Nephron (organoid): ENCODE data around the gene ZKSCAN4.
A peak's percentile ranks its signal among the peaks of the same experiment; 100 is the strongest.

Experiments used
- H3K27ac Mint-ChIP-seq, 3 experiments: 2 replicates each; pipeline ENCODE4 v1.8.0; 2020; ENCODE audit warnings: mixed read lengths in 3 of 3, mild to moderate bottlenecking in 2 of 3, moderate library complexity in 1 of 3
- H3K27me3 Mint-ChIP-seq: 2 replicates; pipeline ENCODE4 v1.8.0; 2021; ENCODE audit warnings: low read depth, mild to moderate bottlenecking, moderate library complexity, mixed read lengths
- H3K36me3 Mint-ChIP-seq: 2 replicates; pipeline ENCODE4 v1.8.0; 2020; ENCODE audit warnings: low read depth, mixed read lengths
- H3K4me1 Mint-ChIP-seq: 2 replicates; pipeline ENCODE4 v1.8.0; 2020; ENCODE audit warnings: mixed read lengths
- H3K4me3 Mint-ChIP-seq, 3 experiments: 2 replicates each; pipeline ENCODE4 v1.8.0; 2020; ENCODE audit warnings: mild to moderate bottlenecking in 3 of 3, mixed read lengths in 3 of 3, moderate library complexity in 2 of 3
- H3K9me3 Mint-ChIP-seq: 2 replicates; pipeline ENCODE4 v1.8.0; 2020; ENCODE audit warnings: mixed read lengths
- TF ChIP-seq, protein P1 (sequence below), 3 experiments: fragments of 200-600 bp; sonication (generic); IDR thresholded peaks; one replicate each; pipeline ENCODE4 v1.5.0; 2021; ENCODE audit warnings: antibody characterized with exemption in 3 of 3; ENCODE audit not compliant: unreplicated experiment in 3 of 3

ZKSCAN4 gene

DNA sequence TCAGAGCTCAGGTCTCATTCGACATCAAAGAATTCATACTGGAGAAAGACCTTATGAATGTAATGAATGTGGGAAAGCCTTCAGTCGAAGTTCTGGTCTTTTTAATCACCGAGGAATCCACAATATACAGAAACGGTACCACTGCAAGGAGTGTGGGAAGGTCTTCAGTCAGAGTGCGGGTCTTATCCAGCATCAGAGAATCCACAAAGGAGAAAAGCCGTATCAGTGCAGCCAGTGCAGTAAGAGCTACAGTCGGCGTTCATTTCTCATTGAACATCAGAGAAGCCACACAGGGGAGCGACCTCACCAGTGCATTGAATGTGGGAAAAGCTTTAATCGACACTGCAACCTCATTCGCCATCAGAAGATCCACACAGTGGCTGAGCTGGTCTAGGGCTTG, 19.3 kb downstream of the ZKSCAN4 start:
- Mint-ChIP-seq H3K4me3 (no peak overlapping the region), H3K4me1 (no peaks in the 10 kb centered on the region), H3K27ac (no peak overlapping the region), H3K36me3 (peaks cover 94% of the 10 kb centered on the region), H3K9me3 (no peaks in the 10 kb centered on the region), H3K27me3 (no peaks in the 10 kb centered on the region)
- TF ChIP-seq, protein P1, sequence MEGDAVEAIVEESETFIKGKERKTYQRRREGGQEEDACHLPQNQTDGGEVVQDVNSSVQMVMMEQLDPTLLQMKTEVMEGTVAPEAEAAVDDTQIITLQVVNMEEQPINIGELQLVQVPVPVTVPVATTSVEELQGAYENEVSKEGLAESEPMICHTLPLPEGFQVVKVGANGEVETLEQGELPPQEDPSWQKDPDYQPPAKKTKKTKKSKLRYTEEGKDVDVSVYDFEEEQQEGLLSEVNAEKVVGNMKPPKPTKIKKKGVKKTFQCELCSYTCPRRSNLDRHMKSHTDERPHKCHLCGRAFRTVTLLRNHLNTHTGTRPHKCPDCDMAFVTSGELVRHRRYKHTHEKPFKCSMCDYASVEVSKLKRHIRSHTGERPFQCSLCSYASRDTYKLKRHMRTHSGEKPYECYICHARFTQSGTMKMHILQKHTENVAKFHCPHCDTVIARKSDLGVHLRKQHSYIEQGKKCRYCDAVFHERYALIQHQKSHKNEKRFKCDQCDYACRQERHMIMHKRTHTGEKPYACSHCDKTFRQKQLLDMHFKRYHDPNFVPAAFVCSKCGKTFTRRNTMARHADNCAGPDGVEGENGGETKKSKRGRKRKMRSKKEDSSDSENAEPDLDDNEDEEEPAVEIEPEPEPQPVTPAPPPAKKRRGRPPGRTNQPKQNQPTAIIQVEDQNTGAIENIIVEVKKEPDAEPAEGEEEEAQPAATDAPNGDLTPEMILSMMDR (IDR thresholded peaks at IDR 0.05; ENCODE audit: unreplicated experiment in 3 of 3) = no peak

DNA sequence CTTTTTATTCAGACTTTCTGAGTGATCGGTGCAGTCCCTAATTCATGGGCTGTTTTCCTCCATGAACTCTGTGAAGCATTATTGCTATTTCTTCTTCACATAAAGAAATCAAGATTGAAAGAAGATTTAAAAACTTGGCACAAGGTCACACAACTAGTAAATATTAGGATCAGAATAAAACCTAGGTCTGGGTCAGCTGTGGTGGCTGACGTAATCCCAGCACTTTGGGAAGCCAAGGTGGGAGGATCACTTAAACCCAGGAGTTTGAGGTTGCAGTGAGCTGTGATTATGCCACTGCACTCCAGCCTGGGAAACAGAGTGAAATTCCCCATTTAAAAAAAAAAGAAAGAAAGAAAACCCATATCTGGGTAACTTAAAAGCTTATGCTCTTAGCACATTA, 25.6 kb downstream of the ZKSCAN4 start:
- Mint-ChIP-seq H3K36me3 (peaks cover 44% of the 10 kb centered on the region), H3K9me3 (no peaks in the 10 kb centered on the region), H3K27me3 (peaks cover 17% of the 10 kb centered on the region), H3K4me3 (peak overlapping the region; percentile 90 to 98 (median 93)), H3K4me1 (peaks cover 14% of the 10 kb centered on the region), H3K27ac (peak overlapping the region in 1 of 3 experiments; percentile 96)
- TF ChIP-seq, protein P1 (IDR thresholded peaks at IDR 0.05; ENCODE audit: unreplicated experiment in 3 of 3) = no peak

GRCh38 chr6:28225056-28225834, 26.8 kb downstream of the ZKSCAN4 start, which contains the start of gene ZSCAN9:
ZSCAN9 (plus strand) TSS chr6:28225275; CDS start chr6:28227085, 1,810 bp downstream.
- Mint-ChIP-seq H3K27ac (peak within 1 kb of the TSS; percentile 92 to 96 (median 95)), H3K9me3 (no peaks in the 10 kb centered on the region), H3K27me3 (peaks cover 27% of the 10 kb centered on the region), H3K4me3 (peak within 1 kb of the TSS; percentile 90 to 98 (median 93)), H3K4me1 (peaks cover 14% of the 10 kb centered on the region), H3K36me3 (peaks cover 32% of the 10 kb centered on the region)
- TF ChIP-seq, protein P1 (IDR thresholded peaks at IDR 0.05; ENCODE audit: unreplicated experiment in 3 of 3) = no peak

GRCh38 chr6:28224131-28225055, 27.7 kb downstream of the ZKSCAN4 start:
- peaks cover 36% of the 10 kb centered on the region for H3K27me3 Mint-ChIP-seq
- TF ChIP-seq, protein P1 (IDR thresholded peaks at IDR 0.05; ENCODE audit: unreplicated experiment in 3 of 3) = no peak
- H3K9me3 Mint-ChIP-seq = no peaks in the 10 kb centered on the region
- peaks cover 24% of the 10 kb centered on the region for H3K36me3 Mint-ChIP-seq
- peak overlapping the region; percentile 90 to 98 (median 93) for H3K4me3 Mint-ChIP-seq
- H3K27ac Mint-ChIP-seq = peak overlapping the region; percentile 92 to 96 (median 95)
- peaks cover 14% of the 10 kb centered on the region for H3K4me1 Mint-ChIP-seq

DNA sequence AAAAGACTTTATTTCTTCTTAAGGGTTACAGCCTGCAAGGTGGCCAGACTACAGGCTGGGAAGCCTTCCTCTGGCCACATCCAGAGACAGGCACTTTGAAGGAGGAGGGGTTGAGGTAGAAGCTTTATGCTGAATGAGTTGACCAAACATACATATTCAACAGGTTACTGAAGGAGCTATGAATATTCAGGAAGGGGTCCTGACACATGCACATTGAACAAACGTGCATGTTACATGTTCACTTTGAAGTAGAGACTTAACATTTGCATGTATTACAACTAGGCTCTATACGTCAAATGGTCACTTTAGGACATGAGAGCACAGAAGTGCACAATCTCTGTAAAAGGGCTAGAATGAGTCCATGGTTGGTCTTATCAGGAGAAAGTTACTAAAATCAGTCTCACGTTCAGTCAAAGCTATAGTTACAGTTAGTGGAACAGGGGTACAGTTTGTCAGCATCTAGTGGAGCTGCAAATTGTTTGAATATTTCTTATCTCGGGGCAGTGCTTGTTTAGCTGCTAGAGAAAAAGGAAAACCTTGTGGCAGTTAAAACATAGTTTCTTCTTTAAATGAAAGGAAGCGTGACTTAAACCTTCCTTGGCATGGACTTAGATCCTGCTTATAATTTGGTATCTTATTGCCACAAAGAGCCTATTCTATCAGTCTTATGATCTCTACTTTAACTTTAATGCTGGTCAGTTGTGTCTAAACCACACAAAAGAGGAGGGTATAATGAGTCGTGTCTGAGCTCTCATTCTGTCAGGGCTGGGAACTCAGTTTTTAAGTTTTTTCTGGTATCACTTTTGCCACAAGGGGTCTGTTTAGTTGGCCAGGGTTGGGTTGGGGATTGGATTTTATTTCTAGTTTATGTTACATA, 31.6 kb downstream of the ZKSCAN4 start:
- Mint-ChIP-seq H3K4me1 (peaks cover 13% of the 10 kb centered on the region), H3K27ac (no peak overlapping the region), H3K27me3 (peaks cover 73% of the 10 kb centered on the region), H3K4me3 (peak overlapping the region in 2 of 3 experiments; percentile 23 to 42), H3K9me3 (peaks cover 10% of the 10 kb centered on the region), H3K36me3 (no peaks in the 10 kb centered on the region)
- TF ChIP-seq, protein P1 (IDR thresholded peaks at IDR 0.05; ENCODE audit: unreplicated experiment in 3 of 3) = no peak
